ENCODE data around the gene MAPKAP1. TPM values are rescaled to one million over a fixed set of nuclear protein-coding genes. Genes with fewer than 3 reads are reported as not detected.
A peak's percentile ranks its signal among the peaks of the same experiment; 100 is the strongest.
"Not testable (repeated sequence)": the region's sequence is repeated elsewhere in the genome, so short reads cannot be mapped to it uniquely, and the experiment has no call there.

MAPKAP1 gene
- total and polyA plus RNA-seq, 9 of the 15 experiments (the other 6 are each of a cell fraction or from before 2014, with no cell fraction given): 2.6 to 82.1 (median 61.1) TPM

- POLR2A ChIA-PET: interaction anchor here (1.1 to 1.6 kb wide), 2 partner anchors 14 to 20 kb away, joined by 4 to 5 read pairs; no protein-coding TSS in a partner anchor
- H3K36me3 ChIP-seq (ENCODE audit: control insufficient read depth, insufficient read depth, low read length): no peaks in the 10 kb centered on the region
- no peak overlapping the region for H3K4me2 ChIP-seq (ENCODE audit: insufficient read depth, low read length)
- TF ChIP-seq JUNB (CRISPR knock-in tag; conservative IDR thresholded peaks at IDR 0.05) (no peak), ZNF274 (IDR thresholded peaks at IDR 0.05; ENCODE audit: borderline replicate concordance, low read depth, low read length) (no peak), MAFG (tag; conservative IDR thresholded peaks at IDR 0.05) (0 out of 2 replicates have a peak, but pooled peaks have one; percentile 47), ZNF316 (IDR thresholded peaks at IDR 0.05) (peak; percentile 75), MAFK (IDR thresholded peaks at IDR 0.05; ENCODE audit: low read length) (peak; percentile 48), C11orf30 (IDR thresholded peaks at IDR 0.05; ENCODE audit: low read depth) (peak; percentile 60), HDAC1 (IDR thresholded peaks at IDR 0.05) (no peak), CBX3 (IDR thresholded peaks at IDR 0.05; ENCODE audit: borderline replicate concordance in 1 of 2, low read length in 2 of 2) (no peak), TAF7 (tag; IDR thresholded peaks at IDR 0.05) (no peak), MAFF (IDR thresholded peaks at IDR 0.05; ENCODE audit: low read length) (peak; percentile 57; the same call in 1 of the 2 replicates)
- TF ChIP-seq, protein P1, sequence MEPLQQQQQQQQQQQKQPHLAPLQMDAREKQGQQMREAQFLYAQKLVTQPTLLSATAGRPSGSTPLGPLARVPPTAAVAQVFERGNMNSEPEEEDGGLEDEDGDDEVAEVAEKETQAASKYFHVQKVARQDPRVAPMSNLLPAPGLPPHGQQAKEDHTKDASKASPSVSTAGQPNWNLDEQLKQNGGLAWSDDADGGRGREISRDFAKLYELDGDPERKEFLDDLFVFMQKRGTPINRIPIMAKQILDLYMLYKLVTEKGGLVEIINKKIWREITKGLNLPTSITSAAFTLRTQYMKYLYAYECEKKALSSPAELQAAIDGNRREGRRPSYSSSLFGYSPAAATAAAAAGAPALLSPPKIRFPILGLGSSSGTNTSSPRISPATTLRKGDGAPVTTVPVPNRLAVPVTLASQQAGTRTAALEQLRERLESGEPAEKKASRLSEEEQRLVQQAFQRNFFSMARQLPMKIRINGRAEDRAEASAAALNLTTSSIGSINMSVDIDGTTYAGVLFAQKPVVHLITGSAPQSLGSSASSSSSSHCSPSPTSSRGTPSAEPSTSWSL (CRISPR knock-in tag; IDR thresholded peaks at IDR 0.05; ENCODE audit: borderline replicate concordance): no peak
- H3K4me1 ChIP-seq (replicated peaks in 1 of 2; ENCODE audit: control insufficient read depth in 2 of 2, insufficient read depth in 2 of 2, low read length in 2 of 2): no peaks in the 10 kb centered on the region
- H3K27me3 ChIP-seq (ENCODE audit: control insufficient read depth in 2 of 2, insufficient read depth in 2 of 2, low read length in 2 of 2): no peaks in the 10 kb centered on the region
- intact Hi-C loops (cut with micrococcal nuclease) (no loop called here), in situ Hi-C loops (cut with MboI) (no loop called here)
- no peaks in the 10 kb centered on the region for H3K9me3 ChIP-seq (replicated peaks; ENCODE audit: control insufficient read depth, insufficient read depth, low read depth, low read length)
- no peak for DNase-seq (ENCODE audit: extremely low read depth in 1 of 4, low spot score in 3 of 4)
- 83% methylated on average over 2 of the region's 2 CpGs for WGBS (ENCODE audit: insufficient coverage, low coverage, missing lambda C conversion rate)
- H3K27ac ChIP-seq (ENCODE audit: extremely low read depth, low read depth, low read length): no peak overlapping the region
- no peak overlapping the region for H3K9ac ChIP-seq (ENCODE audit: insufficient read depth in 1 of 2, low read depth in 2 of 2, low read length in 2 of 2)
- H2AFZ ChIP-seq (ENCODE audit: low read depth, low read length): no peak overlapping the region
- no peak overlapping the region for H3K4me3 ChIP-seq
- no peaks in the 10 kb centered on the region for H3K79me2 ChIP-seq (ENCODE audit: control insufficient read depth, insufficient read depth, low read length)
- H3K9me1 ChIP-seq (ENCODE audit: control insufficient read depth, insufficient read depth, low read length): no peaks in the 10 kb centered on the region
- CTCF ChIA-PET (ENCODE audit: low intra/inter-chr PET ratio): no interaction called here
- BruUV-seq (replicated peaks): no TSS peak
- ATAC-seq: no peak
- H4K20me1 ChIP-seq (replicated peaks; ENCODE audit: control insufficient read depth, insufficient read depth, low read length): no peaks in the 10 kb centered on the region
- FAIRE-seq: no peak
These were observed 132.7 kb downstream of the MAPKAP1 start for GRCh38 chr9:125574126-125574877.

DNA sequence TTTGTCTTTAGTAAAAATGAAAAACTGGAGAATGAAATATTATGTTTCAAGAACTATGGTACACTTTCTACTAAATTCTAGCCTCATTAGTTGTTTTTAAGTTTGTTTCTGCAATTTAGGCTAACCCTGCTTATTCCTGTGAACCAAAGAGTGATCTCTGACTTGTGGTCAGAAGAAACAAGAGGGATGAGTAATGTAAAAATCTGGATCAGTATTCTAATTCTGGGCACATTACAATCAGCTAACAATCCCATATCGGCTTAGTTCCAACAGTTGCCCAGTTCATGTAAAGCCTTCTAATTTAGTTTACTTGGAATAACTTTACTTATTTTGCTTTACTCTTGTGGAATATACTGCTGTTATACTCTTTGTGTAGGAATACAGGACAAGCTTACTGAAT lies 134.5 kb downstream of the MAPKAP1 start:
- H3K27ac ChIP-seq (ENCODE audit: extremely low read depth, low read depth, low read length); H3K36me3 ChIP-seq (ENCODE audit: control insufficient read depth, insufficient read depth, low read length); ATAC-seq; H4K20me1 ChIP-seq (replicated peaks; ENCODE audit: control insufficient read depth, insufficient read depth, low read length); FAIRE-seq; DNase-seq (ENCODE audit: extremely low read depth in 1 of 4, low spot score in 3 of 4); H3K9me1 ChIP-seq (ENCODE audit: control insufficient read depth, insufficient read depth, low read length); BruUV-seq (replicated peaks); in situ Hi-C loops (cut with MboI); H3K27me3 ChIP-seq (ENCODE audit: control insufficient read depth in 2 of 2, insufficient read depth in 2 of 2, low read length in 2 of 2); H3K9me3 ChIP-seq (replicated peaks; ENCODE audit: control insufficient read depth, insufficient read depth, low read depth, low read length); H3K4me3 ChIP-seq; CTCF ChIA-PET (ENCODE audit: low intra/inter-chr PET ratio); H3K4me2 ChIP-seq (ENCODE audit: insufficient read depth, low read length); H3K9ac ChIP-seq (ENCODE audit: insufficient read depth in 1 of 2, low read depth in 2 of 2, low read length in 2 of 2); intact Hi-C loops (cut with micrococcal nuclease); H3K79me2 ChIP-seq (ENCODE audit: control insufficient read depth, insufficient read depth, low read length); H2AFZ ChIP-seq (ENCODE audit: low read depth, low read length); H3K4me1 ChIP-seq (replicated peaks in 1 of 2; ENCODE audit: control insufficient read depth in 2 of 2, insufficient read depth in 2 of 2, low read length in 2 of 2): not testable (repeated sequence)
- POLR2A ChIA-PET: interaction anchor here (1.2 kb wide), 1 partner anchor 10 kb away, joined by 3 read pairs; no protein-coding TSS in a partner anchor
- WGBS (ENCODE audit: insufficient coverage, low coverage, missing lambda C conversion rate): 94% methylated on average over 1 of the region's 1 CpG

Data from K562 (cell line).